K562 (cell line): ENCODE data around the gene METRN. TPM values are rescaled to one million over a fixed set of nuclear protein-coding genes. Genes with fewer than 3 reads are reported as not detected.

ENCODE experiments used
- BHLHE40 ChIP-seq: IDR thresholded peaks from 2 replicates; pipeline ENCODE4 v1.6.1; 2011; ENCODE audit warnings: low read length, improper control_type of control experiment
- BRF2 ChIP-seq: IDR thresholded peaks from 3 replicates; pipeline ENCODE4 v1.6.1; 2011; ENCODE audit warnings: borderline replicate concordance, mild to moderate bottlenecking; ENCODE audit not compliant: insufficient read length, insufficient read depth
- CLOCK ChIP-seq: fragments of 250-450 bp; sonication (Bioruptor Pico); IDR thresholded peaks from 2 replicates; pipeline ENCODE4 v1.4.0; 2020; ENCODE audit warnings: mild to moderate bottlenecking, moderate library complexity, borderline replicate concordance
- DACH1 ChIP-seq: fragments of 450-650 bp; IDR thresholded peaks from 2 replicates; pipeline ENCODE4 v1.6.1; 2018; ENCODE audit not compliant: partially characterized antibody
- GABPB2 ChIP-seq: fragments of 250-450 bp; sonication (Bioruptor Pico); conservative IDR thresholded peaks from 2 replicates; pipeline ENCODE4 v1.5.1; 2021; ENCODE audit warnings: mild to moderate bottlenecking
- HDAC2 ChIP-seq: fragments of 450-650 bp; IDR thresholded peaks from 2 replicates; pipeline ENCODE4 v1.6.1; 2016; ENCODE audit warnings: mild to moderate bottlenecking
- HMGN3 ChIP-seq: IDR thresholded peaks from 2 replicates; pipeline ENCODE4 v1.6.1; 2011; ENCODE audit warnings: borderline replicate concordance, low read depth, mild to moderate bottlenecking, mixed read lengths, low read length; ENCODE audit not compliant: insufficient read length; ENCODE audit errors: extremely low read depth
- KLF16 ChIP-seq: IDR thresholded peaks from 2 replicates; pipeline ENCODE4 v1.6.1; 2016; ENCODE audit warnings: antibody characterized with exemption
- MECOM ChIP-seq: fragments of 250-450 bp; sonication (Bioruptor Pico); IDR thresholded peaks from 2 replicates; pipeline ENCODE4 v1.8.0; 2022; ENCODE audit warnings: inconsistent platforms
- MED1 ChIP-seq: sonication (generic); formaldehyde crosslinking; IDR thresholded peaks from 2 replicates; pipeline ENCODE4 v1.8.1; 2023; ENCODE audit warnings: missing genetic modification reagents, borderline replicate concordance
- NFRKB ChIP-seq: fragments of 450-650 bp; IDR thresholded peaks from 2 replicates; pipeline ENCODE4 v1.6.1; 2016; ENCODE audit warnings: low read depth
- POLR2G ChIP-seq: fragments of 200-400 bp; formaldehyde crosslinking; IDR thresholded peaks from 2 replicates; pipeline ENCODE4 v1.6.1; 2017; ENCODE audit warnings: low read depth, mild to moderate bottlenecking, antibody characterized with exemption, low read length, moderate library complexity
- RHOXF2B ChIP-seq: fragments of 250-450 bp; sonication (Bioruptor Pico); conservative IDR thresholded peaks from 2 replicates; pipeline ENCODE4 v1.5.1; 2021
- SREBF2 ChIP-seq: sonication (generic); formaldehyde crosslinking; IDR thresholded peaks from 2 replicates; pipeline ENCODE4 v1.4.0; 2020; ENCODE audit warnings: mild to moderate bottlenecking, missing genetic modification reagents
- STAT5A ChIP-seq: IDR thresholded peaks from 2 replicates; pipeline ENCODE4 v1.6.1; 2012; ENCODE audit warnings: low read length, inconsistent platforms, borderline replicate concordance
- TBP ChIP-seq: optimal IDR thresholded peaks from 2 replicates; pipeline ENCODE3; 2011; ENCODE audit warnings: low read depth, low read length, improper control_type of control experiment
- U2AF2 ChIP-seq: fragments of 200-400 bp; formaldehyde crosslinking; optimal IDR thresholded peaks from 2 replicates; pipeline ENCODE3; 2017; ENCODE audit warnings: low read depth, mild to moderate bottlenecking, low read length
- XRCC5 ChIP-seq: fragments of 200-400 bp; formaldehyde crosslinking; IDR thresholded peaks from 2 replicates; pipeline ENCODE4 v1.6.1; 2017; ENCODE audit warnings: low read depth, mild to moderate bottlenecking, low read length
- ZNF253 ChIP-seq: fragments of 250-450 bp; sonication (Bioruptor Pico); conservative IDR thresholded peaks from 2 replicates; pipeline ENCODE4 v1.6.1; 2021; ENCODE audit warnings: mild to moderate bottlenecking
- ZNF3 ChIP-seq: fragments of 250-450 bp; sonication (Bioruptor Pico); IDR thresholded peaks from 2 replicates; pipeline ENCODE4 v1.5.0; 2021; ENCODE audit warnings: mild to moderate bottlenecking, moderate library complexity
- ZNF551 ChIP-seq: fragments of 250-450 bp; sonication (Bioruptor Pico); IDR thresholded peaks from 2 replicates; pipeline ENCODE4 v1.5.0; 2021; ENCODE audit warnings: mild to moderate bottlenecking, moderate library complexity
- ZNF583 ChIP-seq: fragments of 250-450 bp; sonication (Bioruptor Pico); IDR thresholded peaks from 2 replicates; pipeline ENCODE4 v1.4.0; 2020
- polyA plus RNA-seq, 8 experiments: library from polyadenylated mRNA; depleted of rRNA in 4 of 8; stranded (reverse) in 5 of 8; unstranded in 3 of 8; fragments of >200 nt; fragmentation: Nextera tagmentation in 2 of 8; fragmentation: Illumina TruSeq in 1 of 8; extraction: Ambion mirVana in 2 of 8; extraction: Trizol in 1 of 8; gene quantifications; 2 replicates each; pipeline versions ENCODE4 v1.2.1 to v1.2.3, GENCODE V29; 2011 to 2014; ENCODE audit warnings: inconsistent platforms in 1 of 8, missing spikeins in 1 of 8
- total RNA-seq, 7 experiments: library from RNA; depleted of rRNA in 6 of 7; stranded (reverse); fragments of >200 nt in 6 of 7; fragmentation: Illumina TruSeq in 2 of 7; extraction: Trizol in 2 of 7; gene quantifications; 2 replicates each; pipeline versions ENCODE4 v1.2.1 to v1.2.3, GENCODE V29; 2011 to 2021; ENCODE audit warnings: low replicate concordance in 1 of 7
- TF ChIP-seq, protein P1 (sequence below), 2 experiments: fragments of 150-350 bp in 1 of 2; IDR thresholded peaks; 2 replicates each; pipeline ENCODE4 v1.6.1; 2012 to 2016; ENCODE audit warnings: low read depth in 2 of 2, low read length in 2 of 2, mild to moderate bottlenecking in 1 of 2, moderate library complexity in 1 of 2

The METRN gene
- total and polyA plus RNA-seq, 9 of the 15 experiments (the other 6 are each of a cell fraction or from before 2014, with no cell fraction given), result 0.20 to 89.8 (median 15.4) TPM

DNA sequence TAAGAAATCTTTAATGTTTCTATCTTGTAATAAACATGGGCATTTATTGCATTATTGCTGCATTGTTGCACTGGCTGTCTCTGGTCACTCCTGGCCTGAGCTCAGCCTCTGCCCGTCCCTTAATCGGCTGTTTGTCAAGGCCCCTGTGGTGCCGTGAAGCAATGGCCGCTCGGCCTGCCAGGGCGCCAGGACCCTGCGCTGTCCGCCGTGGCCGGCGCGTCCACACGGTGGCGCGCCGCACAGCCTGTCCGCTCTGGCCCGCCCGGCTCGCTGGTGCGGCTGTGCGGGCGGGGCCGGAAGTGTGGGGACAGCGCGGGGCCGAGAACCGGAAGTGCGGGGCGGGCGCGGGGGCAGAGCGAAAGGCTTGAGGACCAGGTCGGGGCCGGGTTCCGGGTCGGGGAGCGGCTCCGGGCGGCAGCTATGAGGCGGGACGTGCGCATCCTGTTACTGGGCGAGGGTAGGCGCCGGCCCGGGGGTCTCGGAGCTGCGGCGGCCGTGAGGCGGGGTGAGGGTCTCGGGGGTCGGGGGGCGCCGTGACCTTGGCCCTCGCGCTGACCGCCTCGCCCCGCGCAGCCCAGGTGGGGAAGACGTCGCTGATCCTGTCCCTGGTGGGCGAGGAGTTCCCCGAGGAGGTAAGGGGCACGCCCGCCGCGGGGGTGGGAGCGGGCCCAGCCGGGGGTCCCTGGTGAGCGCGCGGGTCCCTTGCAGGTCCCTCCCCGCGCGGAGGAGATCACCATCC, 47.0 kb upstream of the METRN start, which contains the start of gene RHOT2 (continued):
- TF ChIP-seq STAT5A (no peak; the same call in 1 of the 2 replicates), RHOXF2B (no peak), HMGN3 (peak; percentile 93), TBP (peak; percentile 56), CLOCK (CRISPR knock-in tag) (no peak), ZNF253 (CRISPR knock-in tag) (no peak), ZNF583 (CRISPR knock-in tag) (no peak), ZNF3 (CRISPR knock-in tag) (no peak), DACH1 (no peak), BHLHE40 (peak; percentile 64), ZNF551 (no peak), POLR2G (peak; percentile 85), MECOM (CRISPR knock-in tag) (no peak), U2AF2 (no peak), BRF2 (no peak), MED1 (CRISPR knock-in tag) (0 out of 2 replicates have a peak, but pooled peaks have one; percentile 72), SREBF2 (CRISPR knock-in tag) (no peak), XRCC5 (peak; percentile 93), NFRKB (no peak), HDAC2 (no peak), KLF16 (no peak), GABPB2 (CRISPR knock-in tag) (no peak)
- TF ChIP-seq, protein P1, sequence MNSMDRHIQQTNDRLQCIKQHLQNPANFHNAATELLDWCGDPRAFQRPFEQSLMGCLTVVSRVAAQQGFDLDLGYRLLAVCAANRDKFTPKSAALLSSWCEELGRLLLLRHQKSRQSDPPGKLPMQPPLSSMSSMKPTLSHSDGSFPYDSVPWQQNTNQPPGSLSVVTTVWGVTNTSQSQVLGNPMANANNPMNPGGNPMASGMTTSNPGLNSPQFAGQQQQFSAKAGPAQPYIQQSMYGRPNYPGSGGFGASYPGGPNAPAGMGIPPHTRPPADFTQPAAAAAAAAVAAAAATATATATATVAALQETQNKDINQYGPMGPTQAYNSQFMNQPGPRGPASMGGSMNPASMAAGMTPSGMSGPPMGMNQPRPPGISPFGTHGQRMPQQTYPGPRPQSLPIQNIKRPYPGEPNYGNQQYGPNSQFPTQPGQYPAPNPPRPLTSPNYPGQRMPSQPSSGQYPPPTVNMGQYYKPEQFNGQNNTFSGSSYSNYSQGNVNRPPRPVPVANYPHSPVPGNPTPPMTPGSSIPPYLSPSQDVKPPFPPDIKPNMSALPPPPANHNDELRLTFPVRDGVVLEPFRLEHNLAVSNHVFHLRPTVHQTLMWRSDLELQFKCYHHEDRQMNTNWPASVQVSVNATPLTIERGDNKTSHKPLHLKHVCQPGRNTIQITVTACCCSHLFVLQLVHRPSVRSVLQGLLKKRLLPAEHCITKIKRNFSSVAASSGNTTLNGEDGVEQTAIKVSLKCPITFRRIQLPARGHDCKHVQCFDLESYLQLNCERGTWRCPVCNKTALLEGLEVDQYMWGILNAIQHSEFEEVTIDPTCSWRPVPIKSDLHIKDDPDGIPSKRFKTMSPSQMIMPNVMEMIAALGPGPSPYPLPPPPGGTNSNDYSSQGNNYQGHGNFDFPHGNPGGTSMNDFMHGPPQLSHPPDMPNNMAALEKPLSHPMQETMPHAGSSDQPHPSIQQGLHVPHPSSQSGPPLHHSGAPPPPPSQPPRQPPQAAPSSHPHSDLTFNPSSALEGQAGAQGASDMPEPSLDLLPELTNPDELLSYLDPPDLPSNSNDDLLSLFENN (IDR thresholded peaks at IDR 0.05; ENCODE audit: low read depth in 2 of 2, low read length in 2 of 2), result peak in 1 of 2 experiments; percentile 33; a peak in 1 of 4 replicates
